ENCODE data around the gene ARHGAP15.

The ARHGAP15 gene

DNA sequence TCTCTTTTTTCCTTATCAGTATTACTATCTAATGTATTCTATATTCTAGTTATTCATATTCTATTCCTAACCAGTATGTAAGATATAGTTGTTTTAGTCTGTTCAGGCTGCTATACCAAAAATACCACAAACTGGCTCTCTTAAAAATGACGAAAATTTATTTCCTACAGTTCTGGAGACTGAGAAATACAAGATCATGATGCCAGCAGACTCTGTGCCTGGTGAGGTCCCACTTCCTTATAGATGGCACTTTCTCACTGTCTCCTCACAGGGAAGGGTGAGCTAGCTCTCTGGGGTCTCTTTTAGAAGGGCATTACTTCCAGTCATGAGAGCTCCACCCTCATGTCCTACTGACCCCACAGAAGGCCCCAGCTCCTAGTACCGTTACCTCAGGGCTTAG is 4.8 kb upstream of the ARHGAP15 start:
- Histone ChIP-seq H3K9ac (ENCODE audit: low read length) (no peak overlapping the region), H4K20me1 (ENCODE audit: insufficient read depth, low read length) (no peaks in the 10 kb centered on the region), H3K9me3 (replicated peaks; ENCODE audit: insufficient read depth, low read length) (no peaks in the 10 kb centered on the region), H3K27ac (ENCODE audit: low read length) (no peak overlapping the region), H3K4me2 (ENCODE audit: low read depth, low read length) (no peak overlapping the region), H3K4me1 (ENCODE audit: low read length) (no peaks in the 10 kb centered on the region), H3K4me3 (ENCODE audit: low read length) (no peak overlapping the region), H3K79me2 (ENCODE audit: low read length) (no peaks in the 10 kb centered on the region), H3K36me3 (replicated peaks; ENCODE audit: insufficient read depth, low read length) (no peaks in the 10 kb centered on the region), H2AFZ (ENCODE audit: low read length) (no peak overlapping the region), H3F3A (ENCODE audit: insufficient read depth, low read length) (peaks cover 9% of the 10 kb centered on the region; the same call in 1 of the 2 replicates), H3K9me2 (replicated peaks; ENCODE audit: insufficient read depth, low read length) (no peaks in the 10 kb centered on the region), H3K27me3 (replicated peaks; ENCODE audit: insufficient read depth, low read length) (no peaks in the 10 kb centered on the region)
- TF ChIP-seq EZH2phosphoT487 (IDR thresholded peaks at IDR 0.05; ENCODE audit: low read length) (no peak), EZH2 (optimal IDR thresholded peaks at IDR 0.05; ENCODE audit: low read depth, low read length) (no peak)
- TF ChIP-seq, protein P1, sequence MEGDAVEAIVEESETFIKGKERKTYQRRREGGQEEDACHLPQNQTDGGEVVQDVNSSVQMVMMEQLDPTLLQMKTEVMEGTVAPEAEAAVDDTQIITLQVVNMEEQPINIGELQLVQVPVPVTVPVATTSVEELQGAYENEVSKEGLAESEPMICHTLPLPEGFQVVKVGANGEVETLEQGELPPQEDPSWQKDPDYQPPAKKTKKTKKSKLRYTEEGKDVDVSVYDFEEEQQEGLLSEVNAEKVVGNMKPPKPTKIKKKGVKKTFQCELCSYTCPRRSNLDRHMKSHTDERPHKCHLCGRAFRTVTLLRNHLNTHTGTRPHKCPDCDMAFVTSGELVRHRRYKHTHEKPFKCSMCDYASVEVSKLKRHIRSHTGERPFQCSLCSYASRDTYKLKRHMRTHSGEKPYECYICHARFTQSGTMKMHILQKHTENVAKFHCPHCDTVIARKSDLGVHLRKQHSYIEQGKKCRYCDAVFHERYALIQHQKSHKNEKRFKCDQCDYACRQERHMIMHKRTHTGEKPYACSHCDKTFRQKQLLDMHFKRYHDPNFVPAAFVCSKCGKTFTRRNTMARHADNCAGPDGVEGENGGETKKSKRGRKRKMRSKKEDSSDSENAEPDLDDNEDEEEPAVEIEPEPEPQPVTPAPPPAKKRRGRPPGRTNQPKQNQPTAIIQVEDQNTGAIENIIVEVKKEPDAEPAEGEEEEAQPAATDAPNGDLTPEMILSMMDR (IDR thresholded peaks at IDR 0.05; ENCODE audit: low read length): no peak
- no peak for DNase-seq

DNA sequence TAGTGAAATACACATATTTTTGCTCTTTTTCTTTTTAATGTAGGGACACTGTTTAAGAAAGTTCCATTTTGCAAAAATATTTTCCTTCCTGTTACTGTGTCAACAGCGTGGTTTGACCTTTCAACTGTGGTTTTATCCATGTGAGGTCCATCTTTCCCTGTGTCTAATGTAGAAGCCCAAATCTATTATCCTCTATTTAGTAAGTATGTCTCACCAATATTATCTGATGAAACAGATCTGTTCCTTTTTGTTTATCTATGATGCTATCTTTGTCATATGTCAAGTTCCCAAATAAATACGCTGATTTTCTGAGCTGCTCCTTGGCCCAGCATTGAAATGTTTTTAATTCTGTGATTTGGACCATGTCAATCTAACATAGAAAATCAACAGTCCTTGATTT is 3.5 kb upstream of the ARHGAP15 start:
- no peak overlapping the region for H3K27ac ChIP-seq (ENCODE audit: low read length)
- H3K4me2 ChIP-seq (ENCODE audit: low read depth, low read length): no peak overlapping the region
- DNase-seq: no peak
- no peak overlapping the region for H3K9ac ChIP-seq (ENCODE audit: low read length)
- no peaks in the 10 kb centered on the region for H3K36me3 ChIP-seq (replicated peaks; ENCODE audit: insufficient read depth, low read length)
- H3K27me3 ChIP-seq (replicated peaks; ENCODE audit: insufficient read depth, low read length): no peaks in the 10 kb centered on the region
- no peaks in the 10 kb centered on the region for H3K9me2 ChIP-seq (replicated peaks; ENCODE audit: insufficient read depth, low read length)
- H4K20me1 ChIP-seq (ENCODE audit: insufficient read depth, low read length): no peaks in the 10 kb centered on the region
- no peaks in the 10 kb centered on the region for H3K4me1 ChIP-seq (ENCODE audit: low read length)
- TF ChIP-seq EZH2 (optimal IDR thresholded peaks at IDR 0.05; ENCODE audit: low read depth, low read length): no peak
- no peak for TF ChIP-seq EZH2phosphoT487 (IDR thresholded peaks at IDR 0.05; ENCODE audit: low read length)
- TF ChIP-seq, protein P1 (IDR thresholded peaks at IDR 0.05; ENCODE audit: low read length): no peak
- H3K4me3 ChIP-seq (ENCODE audit: low read length): no peak overlapping the region
- peaks cover 14% of the 10 kb centered on the region; the same call in 1 of the 2 replicates for H3F3A ChIP-seq (ENCODE audit: insufficient read depth, low read length)
- no peak overlapping the region for H2AFZ ChIP-seq (ENCODE audit: low read length)
- peaks cover 7% of the 10 kb centered on the region for H3K79me2 ChIP-seq (ENCODE audit: low read length)
- H3K9me3 ChIP-seq (replicated peaks; ENCODE audit: insufficient read depth, low read length): no peaks in the 10 kb centered on the region

DNA sequence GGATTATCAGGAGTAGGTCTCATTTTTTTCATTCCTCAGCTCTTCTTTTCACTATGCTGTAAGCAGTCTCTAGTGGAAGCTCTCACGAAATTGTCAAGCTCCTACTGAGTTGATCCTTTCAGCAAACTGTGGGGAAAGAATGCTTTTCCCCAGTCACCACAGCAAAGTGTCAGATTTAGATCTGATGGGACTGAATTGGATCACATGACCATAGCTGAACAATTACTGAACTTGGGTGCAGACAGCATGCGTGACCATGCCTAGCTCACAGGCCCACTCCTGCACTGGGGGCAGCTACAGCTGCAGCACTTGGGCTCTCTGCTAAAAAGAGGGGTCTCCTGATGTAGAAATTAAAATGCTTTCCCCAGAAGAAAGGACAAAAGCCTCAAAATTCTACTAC is 3.1 kb downstream of the ARHGAP15 start:
- Histone ChIP-seq H3K36me3 (replicated peaks; ENCODE audit: insufficient read depth, low read length) (no peaks in the 10 kb centered on the region), H3K4me2 (ENCODE audit: low read depth, low read length) (no peak overlapping the region), H4K20me1 (ENCODE audit: insufficient read depth, low read length) (no peaks in the 10 kb centered on the region), H3K9me3 (replicated peaks; ENCODE audit: insufficient read depth, low read length) (no peaks in the 10 kb centered on the region), H3K4me3 (ENCODE audit: low read length) (no peak overlapping the region), H3K79me2 (ENCODE audit: low read length) (peaks cover 26% of the 10 kb centered on the region), H2AFZ (ENCODE audit: low read length) (no peak overlapping the region), H3K9me2 (replicated peaks; ENCODE audit: insufficient read depth, low read length) (no peaks in the 10 kb centered on the region), H3K27me3 (replicated peaks; ENCODE audit: insufficient read depth, low read length) (no peaks in the 10 kb centered on the region), H3F3A (ENCODE audit: insufficient read depth, low read length) (peaks cover 14% of the 10 kb centered on the region; the same call in 1 of the 2 replicates), H3K27ac (ENCODE audit: low read length) (no peak overlapping the region), H3K4me1 (ENCODE audit: low read length) (no peaks in the 10 kb centered on the region), H3K9ac (ENCODE audit: low read length) (no peak overlapping the region)
- DNase-seq: no peak
- no peak for TF ChIP-seq EZH2phosphoT487 (IDR thresholded peaks at IDR 0.05; ENCODE audit: low read length)
- TF ChIP-seq, protein P1 (IDR thresholded peaks at IDR 0.05; ENCODE audit: low read length): no peak
- no peak for TF ChIP-seq EZH2 (optimal IDR thresholded peaks at IDR 0.05; ENCODE audit: low read depth, low read length)

All from MM.1S (cell line).